Endodermal cell (in vitro differentiated cells): ENCODE results near the gene COG5. TPM values are rescaled to one million over a fixed set of nuclear protein-coding genes. Genes with fewer than 3 reads are reported as not detected.

Source experiments
- DNase-seq: peaks from one replicate; pipeline ENCODE4 v3.0.0-alpha.2; 2017
- H3K27ac ChIP-seq: 2 replicates; pipeline ENCODE4 v1.5.1; 2013; ENCODE audit warnings: mild to moderate bottlenecking, low read depth, low read length, moderate library complexity
- H3K27me3 ChIP-seq: 2 replicates; pipeline ENCODE4 v1.6.1; 2013; ENCODE audit warnings: mild to moderate bottlenecking, low read length, moderate library complexity; ENCODE audit not compliant: insufficient read depth, control insufficient read depth, poor library complexity, severe bottlenecking
- H3K36me3 ChIP-seq: 2 replicates; pipeline ENCODE4 v1.7.0; 2013; ENCODE audit warnings: mild to moderate bottlenecking, low read length, moderate library complexity; ENCODE audit not compliant: control insufficient read depth, insufficient read depth
- H3K4me1 ChIP-seq: one replicate; pipeline ENCODE4 v1.7.0; 2013; ENCODE audit warnings: low read length; ENCODE audit not compliant: control insufficient read depth, insufficient read depth
- H3K4me3 ChIP-seq: 2 replicates; pipeline ENCODE4 v1.5.1; 2013; ENCODE audit warnings: mild to moderate bottlenecking, low read length, moderate library complexity
- H3K9ac ChIP-seq: 2 replicates; pipeline ENCODE4 v1.6.1; 2013; ENCODE audit warnings: mild to moderate bottlenecking, low read length, moderate library complexity; ENCODE audit not compliant: poor library complexity, severe bottlenecking; ENCODE audit errors: extremely low read depth
- H3K9me3 ChIP-seq: 2 replicates; pipeline ENCODE4 v1.6.1; 2013; ENCODE audit warnings: mild to moderate bottlenecking, low read length, moderate library complexity; ENCODE audit not compliant: control insufficient read depth
- H3K27ac Mint-ChIP-seq: 2 replicates; pipeline ENCODE4 v1.8.0; 2020; ENCODE audit warnings: mixed read lengths
- H3K27me3 Mint-ChIP-seq: 2 replicates; pipeline ENCODE4 v1.8.0; 2021; ENCODE audit warnings: mild to moderate bottlenecking, mixed read lengths; ENCODE audit not compliant: insufficient read depth
- H3K36me3 Mint-ChIP-seq: 2 replicates; pipeline ENCODE4 v1.8.0; 2020; ENCODE audit warnings: low read depth, mixed read lengths
- H3K4me1 Mint-ChIP-seq: 2 replicates; pipeline ENCODE4 v1.8.0; 2020; ENCODE audit warnings: mixed read lengths
- H3K4me3 Mint-ChIP-seq: 2 replicates; pipeline ENCODE4 v1.8.0; 2020; ENCODE audit warnings: mild to moderate bottlenecking, moderate library complexity, mixed read lengths
- H3K9me3 Mint-ChIP-seq: 2 replicates; pipeline ENCODE4 v1.8.0; 2020; ENCODE audit warnings: mild to moderate bottlenecking, mixed read lengths
- WGBS, 2 experiments: methylation state at CpG; one replicate each; pipeline versions ENCODE4 v1.1.5 to v1.1.7; 2013; ENCODE audit warnings: missing lambda C conversion rate in 2 of 2, mixed read lengths in 1 of 2; ENCODE audit not compliant: insufficient coverage in 1 of 2, insufficient read length in 1 of 2; 5-methylcytosine and 5-hydroxymethylcytosine counted together
- total RNA-seq, 2 donors: library from RNA; stranded (reverse); fragmentation: NEBNext Ultra II Directional in 1 of 2; extraction: Animal tissue kit (Norgen Biotek cat#: 25700) in 1 of 2; gene quantifications; 2 replicates in 1 of 2; 3 replicates in 1 of 2; pipeline ENCODE4 v1.2.1, GENCODE V29; 2021
- TF ChIP-seq, protein P1 (sequence below): fragments of 200-600 bp; sonication (generic); conservative IDR thresholded peaks from 2 replicates; pipeline ENCODE4 v1.5.0; 2021; ENCODE audit warnings: antibody characterized with exemption, mild to moderate bottlenecking

Gene COG5
- total RNA-seq, 2 donors from 2014 or later: 25.5 to 34.7 TPM

GRCh38 chr7:107446531-107446930, 117.2 kb downstream of the COG5 start:
- Histone ChIP-seq H3K4me1 (no peaks in the 10 kb centered on the region), H3K4me3 (no peak overlapping the region), H3K27me3 (no peaks in the 10 kb centered on the region), H3K27ac (no peak overlapping the region), H3K9ac (no peak overlapping the region), H3K9me3 (no peaks in the 10 kb centered on the region), H3K36me3 (no peaks in the 10 kb centered on the region)
- TF ChIP-seq, protein P1, sequence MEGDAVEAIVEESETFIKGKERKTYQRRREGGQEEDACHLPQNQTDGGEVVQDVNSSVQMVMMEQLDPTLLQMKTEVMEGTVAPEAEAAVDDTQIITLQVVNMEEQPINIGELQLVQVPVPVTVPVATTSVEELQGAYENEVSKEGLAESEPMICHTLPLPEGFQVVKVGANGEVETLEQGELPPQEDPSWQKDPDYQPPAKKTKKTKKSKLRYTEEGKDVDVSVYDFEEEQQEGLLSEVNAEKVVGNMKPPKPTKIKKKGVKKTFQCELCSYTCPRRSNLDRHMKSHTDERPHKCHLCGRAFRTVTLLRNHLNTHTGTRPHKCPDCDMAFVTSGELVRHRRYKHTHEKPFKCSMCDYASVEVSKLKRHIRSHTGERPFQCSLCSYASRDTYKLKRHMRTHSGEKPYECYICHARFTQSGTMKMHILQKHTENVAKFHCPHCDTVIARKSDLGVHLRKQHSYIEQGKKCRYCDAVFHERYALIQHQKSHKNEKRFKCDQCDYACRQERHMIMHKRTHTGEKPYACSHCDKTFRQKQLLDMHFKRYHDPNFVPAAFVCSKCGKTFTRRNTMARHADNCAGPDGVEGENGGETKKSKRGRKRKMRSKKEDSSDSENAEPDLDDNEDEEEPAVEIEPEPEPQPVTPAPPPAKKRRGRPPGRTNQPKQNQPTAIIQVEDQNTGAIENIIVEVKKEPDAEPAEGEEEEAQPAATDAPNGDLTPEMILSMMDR: no peak
- Mint-ChIP-seq H3K9me3 (no peaks in the 10 kb centered on the region), H3K27ac (no peak overlapping the region), H3K27me3 (no peaks in the 10 kb centered on the region), H3K4me3 (no peak overlapping the region), H3K36me3 (peaks cover 11% of the 10 kb centered on the region), H3K4me1 (no peaks in the 10 kb centered on the region)
- DNase-seq: no peak
- WGBS, 2 experiments: 78 to 88% methylated on average over 1 of the region's 1 CpG

- no peaks in the 10 kb centered on the region for H3K4me1 ChIP-seq
- no peaks in the 10 kb centered on the region for H3K27me3 Mint-ChIP-seq
- no peaks in the 10 kb centered on the region for H3K27me3 ChIP-seq
- 67 to 100% methylated on average over 1 of the region's 1 CpG for WGBS, 2 experiments
- no peak overlapping the region for H3K4me3 Mint-ChIP-seq
- no peaks in the 10 kb centered on the region for H3K36me3 ChIP-seq
- no peak overlapping the region for H3K4me3 ChIP-seq
- DNase-seq: no peak
- H3K9ac ChIP-seq: no peak overlapping the region
- H3K36me3 Mint-ChIP-seq: peaks cover 10% of the 10 kb centered on the region
- TF ChIP-seq, protein P1: no peak
- no peaks in the 10 kb centered on the region for H3K4me1 Mint-ChIP-seq
- no peak overlapping the region for H3K27ac Mint-ChIP-seq
- H3K27ac ChIP-seq: no peak overlapping the region
- peaks cover 3% of the 10 kb centered on the region for H3K9me3 Mint-ChIP-seq
- H3K9me3 ChIP-seq: no peaks in the 10 kb centered on the region
Observed at GRCh38 chr7:107442678-107443077, 121.0 kb downstream of the COG5 start.

DNA sequence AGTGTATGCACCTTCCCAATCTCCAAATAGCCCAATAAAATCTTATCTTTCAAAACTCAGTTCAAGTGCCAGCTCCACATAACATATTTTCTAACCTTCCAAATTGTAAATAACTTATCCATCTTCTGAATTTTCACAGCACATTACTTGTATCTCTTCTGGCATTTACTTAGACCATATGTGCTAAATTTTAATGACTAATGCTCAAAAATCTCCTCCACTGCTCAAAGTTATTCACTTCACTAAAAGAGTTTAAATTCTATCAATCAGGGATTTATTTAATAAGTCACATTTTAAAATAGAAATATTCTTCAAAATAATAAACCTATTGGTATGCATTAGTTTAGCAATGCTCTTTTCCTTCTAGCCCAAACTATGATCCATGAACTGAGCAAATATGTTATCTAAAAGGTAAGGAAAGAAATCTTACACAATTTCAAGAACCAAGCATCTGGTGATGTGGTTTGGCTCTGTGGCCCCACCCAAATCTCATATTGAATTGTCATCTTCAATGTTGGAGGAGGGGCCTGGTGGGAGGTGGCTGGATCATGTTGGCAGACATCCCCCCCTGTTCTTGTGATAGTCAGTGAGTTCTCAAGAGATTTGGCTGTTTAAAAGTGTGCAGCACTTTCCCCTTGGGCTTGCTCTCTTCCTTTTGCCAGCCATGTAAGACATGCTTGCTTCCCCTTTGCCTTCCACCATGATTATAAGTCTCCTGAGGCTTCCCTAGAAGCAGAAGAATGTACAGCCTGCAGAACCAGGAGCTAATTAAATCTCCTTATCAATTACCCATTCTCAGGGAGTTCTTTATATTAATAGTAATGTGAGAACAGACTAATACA, 121.9 kb downstream of the COG5 start:
- peaks cover 3% of the 10 kb centered on the region for H3K9me3 Mint-ChIP-seq
- H3K4me3 ChIP-seq: no peak overlapping the region
- TF ChIP-seq, protein P1: no peak
- DNase-seq: no peak
- no peaks in the 10 kb centered on the region for H3K36me3 ChIP-seq
- H3K9me3 ChIP-seq: no peaks in the 10 kb centered on the region
- H3K4me3 Mint-ChIP-seq: no peak overlapping the region
- H3K4me1 Mint-ChIP-seq: no peaks in the 10 kb centered on the region
- no peaks in the 10 kb centered on the region for H3K27me3 ChIP-seq
- H3K36me3 Mint-ChIP-seq: peaks cover 10% of the 10 kb centered on the region
- no peaks in the 10 kb centered on the region for H3K4me1 ChIP-seq
- no peak overlapping the region for H3K9ac ChIP-seq
- H3K27me3 Mint-ChIP-seq: no peaks in the 10 kb centered on the region
- H3K27ac Mint-ChIP-seq: no peak overlapping the region
- H3K27ac ChIP-seq: no peak overlapping the region
